ENCODE data around the gene RFX7.

DNA sequence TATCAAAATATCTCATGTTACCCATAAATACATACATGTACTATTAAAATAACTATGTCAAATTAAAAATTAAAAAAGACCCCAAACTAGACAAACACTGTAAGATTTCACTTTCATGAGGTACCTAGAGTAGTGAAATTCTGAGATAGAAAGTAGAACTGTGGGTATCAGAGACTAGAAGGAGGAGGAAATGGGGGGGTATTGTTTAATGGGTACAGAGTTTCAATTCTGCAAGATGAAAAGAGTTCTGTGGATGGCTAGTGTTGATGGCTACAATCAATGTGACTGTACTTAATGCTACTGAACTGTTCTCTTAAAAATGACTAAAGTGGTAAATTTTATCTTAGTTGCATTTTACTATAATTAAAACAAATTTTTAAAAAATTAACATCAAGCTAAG, 36.6 kb downstream of the RFX7 start:
- TF ChIP-seq POLR2A (IDR thresholded peaks at IDR 0.05): no peak
- TF ChIP-seq, protein P1, sequence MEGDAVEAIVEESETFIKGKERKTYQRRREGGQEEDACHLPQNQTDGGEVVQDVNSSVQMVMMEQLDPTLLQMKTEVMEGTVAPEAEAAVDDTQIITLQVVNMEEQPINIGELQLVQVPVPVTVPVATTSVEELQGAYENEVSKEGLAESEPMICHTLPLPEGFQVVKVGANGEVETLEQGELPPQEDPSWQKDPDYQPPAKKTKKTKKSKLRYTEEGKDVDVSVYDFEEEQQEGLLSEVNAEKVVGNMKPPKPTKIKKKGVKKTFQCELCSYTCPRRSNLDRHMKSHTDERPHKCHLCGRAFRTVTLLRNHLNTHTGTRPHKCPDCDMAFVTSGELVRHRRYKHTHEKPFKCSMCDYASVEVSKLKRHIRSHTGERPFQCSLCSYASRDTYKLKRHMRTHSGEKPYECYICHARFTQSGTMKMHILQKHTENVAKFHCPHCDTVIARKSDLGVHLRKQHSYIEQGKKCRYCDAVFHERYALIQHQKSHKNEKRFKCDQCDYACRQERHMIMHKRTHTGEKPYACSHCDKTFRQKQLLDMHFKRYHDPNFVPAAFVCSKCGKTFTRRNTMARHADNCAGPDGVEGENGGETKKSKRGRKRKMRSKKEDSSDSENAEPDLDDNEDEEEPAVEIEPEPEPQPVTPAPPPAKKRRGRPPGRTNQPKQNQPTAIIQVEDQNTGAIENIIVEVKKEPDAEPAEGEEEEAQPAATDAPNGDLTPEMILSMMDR (IDR thresholded peaks at IDR 0.05): no peak
